ENCODE results near the gene SPINK2. TPM values are rescaled to one million over a fixed set of nuclear protein-coding genes. Genes with fewer than 3 reads are reported as not detected.

Gene SPINK2
- total RNA-seq, 6 experiments from 2014 or later, result not detected

GRCh38 chr4:56783986-56784385 lies 37.5 kb downstream of the SPINK2 start:
- H3K4me1 ChIP-seq, result no peaks in the 10 kb centered on the region
- no peaks in the 10 kb centered on the region for H3K36me3 ChIP-seq
- H3K9me3 ChIP-seq, result no peaks in the 10 kb centered on the region
- no peak overlapping the region for H3K27ac ChIP-seq
- TF ChIP-seq POLR2A (IDR thresholded peaks at IDR 0.05) (no peak), CTCF (IDR thresholded peaks at IDR 0.05) (no peak)
- ATAC-seq, result no peak
- H3K27me3 ChIP-seq, result no peaks in the 10 kb centered on the region
- H3K4me3 ChIP-seq, result no peak overlapping the region
- 29% methylated on average over 5 of the region's 5 CpGs for WGBS (ENCODE audit: insufficient coverage, low coverage, low lambda C conversion rate, missing lambda C conversion rate)
- no peak for DNase-seq
- intact Hi-C loops (cut with DNase I), result no loop called here

- TF ChIP-seq CTCF (IDR thresholded peaks at IDR 0.05) (no peak), POLR2A (IDR thresholded peaks at IDR 0.05) (no peak)
- H3K4me3 ChIP-seq, result no peak overlapping the region
- no peak for ATAC-seq
- intact Hi-C loops (cut with DNase I), result no loop called here
- H3K4me1 ChIP-seq, result no peaks in the 10 kb centered on the region
- no peak overlapping the region for H3K27ac ChIP-seq
- DNase-seq, result no peak
- H3K27me3 ChIP-seq, result no peaks in the 10 kb centered on the region
- H3K36me3 ChIP-seq, result no peaks in the 10 kb centered on the region
- 39% methylated on average over 8 of the region's 8 CpGs for WGBS (ENCODE audit: insufficient coverage, low coverage, low lambda C conversion rate, missing lambda C conversion rate)
- no peaks in the 10 kb centered on the region for H3K9me3 ChIP-seq
Measured at GRCh38 chr4:56782019-56782418, 39.5 kb downstream of the SPINK2 start.

GRCh38 chr4:56773346-56773745 lies 48.2 kb downstream of the SPINK2 start:
- no peak overlapping the region for H3K27ac ChIP-seq
- 100% methylated on average over 1 of the region's 1 CpG for WGBS (ENCODE audit: insufficient coverage, low coverage, low lambda C conversion rate, missing lambda C conversion rate)
- intact Hi-C loops (cut with DNase I), result no loop called here
- no peaks in the 10 kb centered on the region for H3K27me3 ChIP-seq
- H3K4me1 ChIP-seq, result no peaks in the 10 kb centered on the region
- H3K36me3 ChIP-seq, result no peaks in the 10 kb centered on the region
- no peak for DNase-seq
- TF ChIP-seq CTCF (IDR thresholded peaks at IDR 0.05) (no peak), POLR2A (IDR thresholded peaks at IDR 0.05) (no peak)
- H3K4me3 ChIP-seq, result no peak overlapping the region
- H3K9me3 ChIP-seq, result no peaks in the 10 kb centered on the region
- no peak for ATAC-seq

- intact Hi-C loops (cut with DNase I), result no loop called here
- no peak for TF ChIP-seq CTCF (IDR thresholded peaks at IDR 0.05)
- no peak for TF ChIP-seq POLR2A (IDR thresholded peaks at IDR 0.05)
- no peaks in the 10 kb centered on the region for H3K36me3 ChIP-seq
- no peak for ATAC-seq
- H3K27ac ChIP-seq, result no peak overlapping the region
- H3K4me3 ChIP-seq, result no peak overlapping the region
- 50% methylated on average over 2 of the region's 2 CpGs for WGBS (ENCODE audit: insufficient coverage, low coverage, low lambda C conversion rate, missing lambda C conversion rate)
- H3K9me3 ChIP-seq, result no peaks in the 10 kb centered on the region
- no peaks in the 10 kb centered on the region for H3K27me3 ChIP-seq
- H3K4me1 ChIP-seq, result no peaks in the 10 kb centered on the region
- DNase-seq, result no peak
Measured at GRCh38 chr4:56772134-56772533, 49.4 kb downstream of the SPINK2 start.

- WGBS (ENCODE audit: insufficient coverage, low coverage, low lambda C conversion rate, missing lambda C conversion rate), result 54% methylated on average over 4 of the region's 4 CpGs
- DNase-seq, result no peak
- H3K4me3 ChIP-seq, result no peak overlapping the region
- H3K27ac ChIP-seq, result no peak overlapping the region
- H3K27me3 ChIP-seq, result no peaks in the 10 kb centered on the region
- ATAC-seq, result no peak
- TF ChIP-seq CTCF (IDR thresholded peaks at IDR 0.05) (no peak), POLR2A (IDR thresholded peaks at IDR 0.05) (no peak)
- no peaks in the 10 kb centered on the region for H3K9me3 ChIP-seq
- intact Hi-C loops (cut with DNase I), result no loop called here
- no peaks in the 10 kb centered on the region for H3K36me3 ChIP-seq
- no peaks in the 10 kb centered on the region for H3K4me1 ChIP-seq
Measured at GRCh38 chr4:56768763-56769162, 52.7 kb downstream of the SPINK2 start.
